Mesothelial cell of epicardium (in vitro differentiated cells): ENCODE results near the gene CEP112. TPM values are rescaled to one million over a fixed set of nuclear protein-coding genes. Genes with fewer than 3 reads are reported as not detected.

ENCODE experiments used
- DNase-seq, 2 experiments: peaks; one replicate each; pipeline ENCODE4 v3.0.0; 2021; ENCODE audit warnings: low spot score in 2 of 2; ENCODE audit not compliant: unreplicated experiment in 2 of 2
- H3K27ac Mint-ChIP-seq: 2 replicates; pipeline ENCODE4 v1.8.0; 2021; ENCODE audit warnings: mixed read lengths
- H3K27me3 Mint-ChIP-seq: 2 replicates; pipeline ENCODE4 v1.8.0; 2021; ENCODE audit warnings: low read depth, mixed read lengths
- H3K36me3 Mint-ChIP-seq: 2 replicates; pipeline ENCODE4 v1.8.0; 2021; ENCODE audit warnings: mixed read lengths
- H3K4me1 Mint-ChIP-seq: 2 replicates; pipeline ENCODE4 v1.8.0; 2021; ENCODE audit warnings: mixed read lengths
- H3K4me3 Mint-ChIP-seq: 2 replicates; pipeline ENCODE4 v1.8.0; 2021; ENCODE audit warnings: mild to moderate bottlenecking, moderate library complexity, mixed read lengths
- H3K9me3 Mint-ChIP-seq: 2 replicates; pipeline ENCODE4 v1.8.0; 2021; ENCODE audit warnings: mixed read lengths
- CTCF ChIP-seq: fragments of 200-600 bp; sonication (generic); IDR thresholded peaks from one replicate; pipeline ENCODE4 v1.5.0; 2021; ENCODE audit warnings: antibody characterized with exemption; ENCODE audit not compliant: unreplicated experiment
- total RNA-seq: library from RNA; stranded (reverse); gene quantifications from 3 replicates; pipeline ENCODE4 v1.2.1, GENCODE V29; 2021

Gene CEP112
- total RNA-seq, 1 donor from 2014 or later, result 24.0 TPM

GRCh38 chr17:66233023-66233753, 41.3 kb upstream of the CEP112 start:
- H3K36me3 Mint-ChIP-seq, result no peaks in the 10 kb centered on the region
- no peak overlapping the region for H3K27ac Mint-ChIP-seq
- H3K27me3 Mint-ChIP-seq, result peaks cover 14% of the 10 kb centered on the region
- TF ChIP-seq CTCF, result no peak
- no peak for DNase-seq
- H3K4me1 Mint-ChIP-seq, result no peaks in the 10 kb centered on the region
- H3K4me3 Mint-ChIP-seq, result no peak overlapping the region
- no peaks in the 10 kb centered on the region for H3K9me3 Mint-ChIP-seq

- Mint-ChIP-seq H3K27ac (no peak overlapping the region), H3K36me3 (no peaks in the 10 kb centered on the region), H3K9me3 (no peaks in the 10 kb centered on the region), H3K4me3 (no peak overlapping the region), H3K4me1 (no peaks in the 10 kb centered on the region), H3K27me3 (peaks cover 13% of the 10 kb centered on the region)
- no peak for TF ChIP-seq CTCF
- no peak for DNase-seq
These were observed 39.1 kb upstream of the CEP112 start for GRCh38 chr17:66230922-66231591.

GRCh38 chr17:66229783-66230538, 38.0 kb upstream of the CEP112 start:
- H3K27me3 Mint-ChIP-seq, result peaks cover 19% of the 10 kb centered on the region
- no peaks in the 10 kb centered on the region for H3K9me3 Mint-ChIP-seq
- DNase-seq, result no peak
- no peaks in the 10 kb centered on the region for H3K4me1 Mint-ChIP-seq
- TF ChIP-seq CTCF, result no peak
- no peaks in the 10 kb centered on the region for H3K36me3 Mint-ChIP-seq
- no peak overlapping the region for H3K4me3 Mint-ChIP-seq
- no peak overlapping the region for H3K27ac Mint-ChIP-seq

GRCh38 chr17:66228887-66229782, 37.2 kb upstream of the CEP112 start, which contains the start of gene APOH:
Gene APOH, minus strand, starts transcription at chr17:66229415. Its CDS starts 36 bp downstream, at chr17:66229379.
- TF ChIP-seq CTCF, result no peak
- H3K9me3 Mint-ChIP-seq, result no peaks in the 10 kb centered on the region
- H3K27me3 Mint-ChIP-seq, result peaks cover 23% of the 10 kb centered on the region
- no peaks in the 10 kb centered on the region for H3K4me1 Mint-ChIP-seq
- no peak within 1 kb of the TSS for H3K27ac Mint-ChIP-seq
- no peaks in the 10 kb centered on the region for H3K36me3 Mint-ChIP-seq
- no peak for DNase-seq
- H3K4me3 Mint-ChIP-seq, result no peak within 1 kb of the TSS
